ENCODE data around the gene EIF4G3.
"Not testable (repeated sequence)": the region's sequence is repeated elsewhere in the genome, so short reads cannot be mapped to it uniquely, and the experiment has no call there.

The EIF4G3 gene

DNA sequence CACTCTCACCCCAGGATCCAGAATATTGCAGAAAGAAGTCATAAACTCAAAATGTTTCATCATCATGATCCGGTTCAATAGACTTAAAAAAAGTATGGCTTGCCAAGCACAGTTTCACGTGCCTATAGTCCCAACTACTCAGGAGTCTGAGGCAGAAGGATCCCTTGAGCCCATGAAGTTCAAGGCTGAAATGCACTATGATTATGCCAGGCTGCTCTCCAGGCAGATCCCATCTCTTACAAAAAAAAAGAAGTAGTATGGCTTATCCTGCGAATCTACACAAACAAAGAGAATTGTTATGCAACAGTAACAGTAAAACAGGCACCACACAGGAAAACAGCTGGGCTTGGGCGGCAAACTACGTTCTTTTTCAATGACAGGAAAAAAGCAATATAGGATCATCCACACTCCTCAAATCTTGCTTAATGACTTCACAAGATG is 76.2 kb downstream of the EIF4G3 start:
- no peak for DNase-seq (ENCODE audit: low read depth)

GRCh38 chr1:21099869-21100131 is 76.9 kb downstream of the EIF4G3 start:
- DNase-seq (ENCODE audit: low read depth): no peak

DNA sequence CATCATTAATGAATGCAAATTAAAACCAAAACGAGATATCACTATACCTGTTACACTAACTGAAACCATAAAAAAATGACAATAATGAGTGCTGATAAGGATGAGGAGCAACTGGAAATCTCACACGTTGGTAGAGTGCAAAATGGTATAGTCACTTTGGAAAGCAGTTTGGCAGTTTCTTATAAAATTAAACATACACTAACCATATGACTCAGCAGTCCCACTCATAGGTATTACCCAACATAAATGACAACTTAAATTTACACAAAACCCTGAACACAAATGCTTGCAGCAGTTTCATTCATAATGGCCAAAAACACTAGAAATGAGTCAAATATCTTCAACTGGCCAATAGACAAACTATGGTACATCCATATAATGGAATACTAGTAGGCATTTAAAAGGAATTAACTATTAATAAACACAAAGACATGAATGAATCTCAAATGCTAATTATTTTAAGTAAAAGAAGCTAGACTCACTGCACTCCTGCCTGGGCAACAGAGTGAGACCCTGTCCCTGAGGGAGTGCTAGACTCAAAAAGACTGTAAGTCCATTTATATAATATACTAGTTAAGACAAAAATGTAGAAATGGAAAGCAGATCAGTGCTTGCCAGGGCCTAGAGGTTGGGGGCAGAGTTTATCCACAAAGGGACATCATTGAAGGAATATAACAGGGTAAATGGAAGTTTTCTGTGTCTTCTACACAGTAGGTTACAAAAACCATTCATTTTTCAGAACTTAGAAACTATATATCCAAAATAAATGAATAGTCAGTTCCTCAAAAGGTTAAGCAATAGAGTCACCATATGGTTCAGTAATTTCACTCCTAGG is 77.4 kb downstream of the EIF4G3 start:
- DNase-seq (ENCODE audit: low read depth): no peak

DNA sequence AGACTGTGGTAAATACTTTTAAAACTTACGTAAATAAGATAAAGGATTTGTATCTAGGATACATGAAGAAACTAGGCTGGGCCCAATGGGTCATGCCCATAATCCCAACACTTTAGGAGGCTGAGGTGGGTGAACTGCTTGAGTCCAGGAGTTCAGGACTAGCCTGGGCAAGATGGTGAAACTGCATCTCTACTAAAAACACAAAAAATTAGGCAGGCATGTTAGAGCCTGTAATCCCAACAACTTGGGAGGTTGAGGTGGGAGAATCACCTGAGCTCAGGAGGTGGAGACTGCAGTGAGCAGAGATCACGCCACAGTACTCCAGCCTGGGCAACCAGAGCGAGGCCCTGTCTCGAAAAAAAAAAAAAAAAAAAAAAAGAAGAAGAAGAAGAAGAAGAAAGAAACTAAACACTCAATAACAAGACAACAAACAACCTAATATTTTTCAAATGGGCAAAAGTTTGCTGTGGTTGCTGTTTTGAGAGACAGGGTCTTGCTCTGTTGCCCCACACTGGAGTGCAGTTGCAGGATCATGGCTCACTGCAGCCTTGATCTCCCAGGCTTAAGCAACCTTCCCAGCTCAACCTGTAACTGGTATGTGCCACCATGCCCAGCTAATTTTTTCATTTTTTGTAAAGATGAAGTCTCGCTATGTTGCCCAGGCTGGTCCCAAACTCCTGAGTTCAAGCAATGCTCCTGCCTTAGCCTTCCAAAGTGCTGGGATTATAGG is 78.3 kb downstream of the EIF4G3 start:
- no peak for DNase-seq (ENCODE audit: low read depth)

DNA sequence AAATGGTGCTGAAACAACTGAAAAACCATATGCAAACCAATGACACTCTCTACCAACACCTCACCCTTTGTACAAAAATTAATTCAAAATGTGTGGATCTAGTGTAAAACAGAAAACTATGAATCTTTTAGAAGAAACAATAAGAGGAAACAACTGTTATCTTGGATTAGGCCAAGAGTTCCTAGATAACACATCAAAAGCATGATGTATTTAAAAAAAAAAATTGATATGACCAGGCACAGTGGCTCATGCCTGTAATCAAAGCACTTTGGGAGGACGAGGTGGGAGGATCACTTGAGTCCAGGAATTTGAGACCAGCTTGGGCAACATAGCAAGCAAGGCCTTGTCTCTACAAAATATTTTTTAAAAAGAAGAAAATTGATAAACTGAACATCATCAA is 79.0 kb downstream of the EIF4G3 start:
- DNase-seq (ENCODE audit: low read depth): no peak

DNA sequence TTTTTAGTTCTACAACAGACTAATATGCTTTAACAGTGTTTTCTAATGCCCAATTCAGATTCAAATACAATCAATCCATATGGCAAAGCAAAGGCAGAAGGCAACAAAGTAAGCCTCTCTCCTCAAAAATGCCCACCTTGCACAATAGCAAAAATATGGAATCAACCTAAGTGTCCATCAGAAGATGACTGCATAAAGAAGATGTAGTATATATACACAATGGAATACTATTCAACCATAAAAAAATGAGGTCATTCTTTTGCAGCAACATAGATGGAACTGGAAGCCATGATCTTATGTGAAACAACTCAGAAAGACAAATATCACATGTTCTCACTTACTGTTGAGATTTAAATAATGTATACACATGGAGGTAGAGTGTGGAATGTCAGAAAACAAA is 80.7 kb downstream of the EIF4G3 start:
- DNase-seq (ENCODE audit: low read depth): no peak

DNA sequence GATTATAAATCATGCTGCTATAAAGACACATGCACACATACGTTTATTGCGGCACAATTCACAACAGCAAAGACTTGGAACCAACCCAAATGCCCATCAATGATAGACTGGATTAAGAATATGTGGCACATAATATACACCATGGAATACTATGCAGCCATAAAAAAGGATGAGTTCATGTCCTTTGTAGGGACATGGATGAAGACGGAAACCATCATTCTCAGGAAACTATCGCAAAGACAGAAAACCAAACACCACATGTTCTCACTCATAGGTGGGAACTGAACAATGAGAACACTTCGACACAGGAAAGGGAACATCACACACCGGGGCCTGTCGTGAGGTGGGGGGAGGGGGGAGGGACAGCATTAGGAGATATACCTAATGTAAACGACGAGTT is 82.4 kb downstream of the EIF4G3 start:
- DNase-seq (ENCODE audit: low read depth): not testable (repeated sequence)

DNA sequence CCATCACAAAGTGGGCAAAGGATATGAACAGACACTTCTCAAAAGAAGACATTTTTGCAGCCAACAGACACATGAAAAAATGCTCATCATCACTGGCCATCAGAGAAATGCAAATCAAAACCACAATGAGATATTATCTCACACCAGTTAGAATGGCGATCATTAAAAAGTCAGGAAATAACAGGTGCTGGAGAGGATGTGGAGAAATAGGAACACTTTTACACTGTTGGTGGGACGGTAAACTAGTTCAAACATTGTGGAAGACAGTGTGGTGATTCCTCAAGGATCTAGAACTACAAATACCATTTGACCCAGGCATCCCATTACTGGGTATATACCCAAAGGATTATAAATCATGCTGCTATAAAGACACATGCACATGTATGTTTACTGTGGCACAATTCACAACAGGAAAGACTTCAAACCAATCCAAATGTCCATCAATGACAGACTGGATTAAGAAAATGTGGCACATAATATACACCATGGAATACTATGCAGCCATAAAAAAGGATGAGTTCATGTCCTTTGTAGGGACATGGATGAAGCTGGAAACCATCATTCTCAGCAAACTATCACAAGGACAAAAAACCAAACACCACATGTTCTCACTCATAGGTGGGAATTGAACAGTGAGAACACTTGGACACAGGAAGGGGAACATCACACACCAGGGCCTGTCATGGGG is 83.3 kb downstream of the EIF4G3 start:
- not testable (repeated sequence) for DNase-seq (ENCODE audit: low read depth)

- not testable (repeated sequence) for DNase-seq (ENCODE audit: low read depth)
These were observed 84.2 kb downstream of the EIF4G3 start for GRCh38 chr1:21092545-21092944.

DNA sequence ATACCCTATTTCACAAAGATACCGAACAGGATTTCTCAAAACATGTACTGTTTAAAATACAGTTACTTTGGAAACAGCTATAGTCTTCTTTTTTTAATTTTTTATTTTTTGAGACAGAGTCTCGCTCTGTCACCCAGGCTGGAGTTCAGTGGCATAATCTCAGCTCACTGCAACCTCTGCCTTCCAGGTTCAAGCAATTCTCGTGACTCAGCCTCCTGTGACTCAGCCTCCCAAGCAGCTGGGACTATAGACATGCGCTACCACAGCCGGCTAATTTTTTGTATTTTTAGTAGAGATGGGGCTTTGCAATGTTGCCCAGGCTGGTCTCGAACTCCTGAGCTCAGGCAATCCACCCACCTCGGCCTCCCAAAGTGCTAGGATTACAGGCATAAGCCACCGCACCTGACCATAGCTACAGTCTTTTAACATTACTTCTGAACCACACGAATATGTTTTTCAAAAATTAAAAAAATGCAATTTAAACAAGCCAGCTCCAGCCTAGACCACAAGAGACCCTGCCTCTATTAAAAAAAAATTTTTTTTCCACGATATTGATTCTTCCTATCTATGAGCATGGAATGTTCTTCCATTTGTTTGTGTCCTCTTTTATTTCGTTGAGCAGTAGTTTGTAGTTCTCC is 85.5 kb downstream of the EIF4G3 start:
- not testable (repeated sequence) for DNase-seq (ENCODE audit: low read depth)

GRCh38 chr1:21090463-21090862 is 86.2 kb downstream of the EIF4G3 start:
- DNase-seq (ENCODE audit: low read depth): no peak

GRCh38 chr1:21089731-21090130 is 87.0 kb downstream of the EIF4G3 start:
- no peak for DNase-seq (ENCODE audit: low read depth)

DNA sequence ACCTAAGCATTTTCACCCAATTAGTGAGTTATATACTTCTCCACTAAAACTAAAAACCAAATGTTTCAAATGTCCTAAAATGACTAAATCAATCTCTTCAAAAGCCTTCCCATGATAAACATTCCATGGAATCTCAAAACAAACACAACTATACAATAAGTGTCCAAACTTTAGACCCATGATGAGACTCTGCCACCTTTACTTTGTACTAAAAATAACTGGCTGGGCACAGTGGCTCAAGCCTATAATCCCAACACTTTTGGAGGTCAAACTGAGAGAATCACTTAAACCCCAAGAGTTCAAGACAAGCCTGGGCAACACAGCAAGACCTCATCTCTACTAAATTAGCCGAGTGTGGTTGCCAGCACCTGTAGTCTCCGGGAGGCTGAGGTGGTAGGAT is 87.4 kb downstream of the EIF4G3 start:
- no peak for DNase-seq (ENCODE audit: low read depth)

DNA sequence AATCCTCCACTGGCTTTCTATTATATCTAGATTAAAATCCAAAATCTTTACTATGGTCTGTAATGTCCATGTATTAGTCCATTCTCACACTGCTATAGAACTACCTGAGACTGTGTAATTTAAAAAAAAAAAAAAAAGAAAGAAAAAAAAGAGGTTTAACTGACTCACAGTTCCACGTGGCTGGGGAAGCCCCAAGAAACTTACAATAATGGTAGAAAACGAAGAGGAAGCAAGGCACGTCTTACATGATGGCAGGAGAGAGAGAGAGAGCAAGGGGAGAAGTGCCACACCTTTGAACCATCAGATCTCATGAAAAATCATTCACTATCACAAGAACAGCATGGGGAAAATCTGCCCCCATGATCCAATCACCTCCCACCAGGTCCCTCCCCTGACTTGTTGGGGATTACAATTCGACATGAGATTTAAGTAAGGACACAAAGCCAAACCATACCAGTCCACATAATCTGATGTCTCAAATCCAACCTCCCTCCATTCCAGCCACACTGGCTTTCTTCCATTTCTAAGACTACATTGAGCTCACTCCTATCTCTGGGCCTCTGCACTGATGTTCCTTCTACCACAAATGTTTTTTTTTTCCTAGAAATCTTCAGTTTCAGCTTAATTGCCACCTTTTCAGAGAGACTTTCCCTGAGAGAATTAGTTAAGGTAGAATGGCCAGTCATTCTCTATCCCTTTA is 92.4 kb downstream of the EIF4G3 start:
- DNase-seq (ENCODE audit: low read depth): no peak

DNA sequence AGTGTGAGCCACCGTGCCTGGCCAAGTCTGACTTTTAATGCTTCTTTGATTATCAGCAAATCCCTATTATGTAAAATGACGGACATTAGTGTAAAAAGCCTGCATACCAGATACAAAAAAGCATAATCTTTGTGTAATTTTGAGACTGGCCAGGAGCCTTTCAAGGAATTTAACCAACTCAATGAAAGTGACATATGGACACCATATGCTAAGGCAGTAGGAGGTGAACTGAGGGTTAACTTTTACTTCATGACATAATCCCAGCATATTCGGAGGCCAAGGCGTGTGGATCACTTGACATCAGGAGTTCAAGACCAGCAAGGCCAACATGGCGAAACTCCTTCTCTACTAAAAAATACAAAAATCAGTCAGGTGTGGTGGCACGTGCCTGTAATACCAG is 94.6 kb downstream of the EIF4G3 start:
- no peak for DNase-seq (ENCODE audit: low read depth)

DNA sequence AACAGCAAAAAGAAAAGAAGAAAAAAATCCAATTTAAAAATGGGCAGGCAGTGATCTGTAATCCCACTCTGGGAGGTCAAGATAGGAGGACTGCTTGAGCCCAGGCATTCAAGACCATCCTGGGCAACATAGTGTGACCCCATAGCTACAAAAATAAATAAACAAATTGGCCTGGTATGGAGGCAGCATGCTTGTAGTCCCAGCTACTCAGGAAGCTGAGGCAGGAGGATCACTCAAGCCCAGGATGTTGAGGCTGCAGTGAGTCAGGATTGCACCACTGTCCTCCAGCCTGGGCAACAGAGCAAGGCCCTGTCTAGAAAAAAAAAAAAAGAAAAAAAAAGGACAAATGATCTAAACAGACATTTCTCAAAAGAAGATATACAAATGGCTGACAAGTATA is 99.6 kb downstream of the EIF4G3 start:
- no peak for DNase-seq (ENCODE audit: low read depth)

GRCh38 chr1:21072721-21073120 is 104.0 kb downstream of the EIF4G3 start:
- DNase-seq (ENCODE audit: low read depth): no peak

DNA sequence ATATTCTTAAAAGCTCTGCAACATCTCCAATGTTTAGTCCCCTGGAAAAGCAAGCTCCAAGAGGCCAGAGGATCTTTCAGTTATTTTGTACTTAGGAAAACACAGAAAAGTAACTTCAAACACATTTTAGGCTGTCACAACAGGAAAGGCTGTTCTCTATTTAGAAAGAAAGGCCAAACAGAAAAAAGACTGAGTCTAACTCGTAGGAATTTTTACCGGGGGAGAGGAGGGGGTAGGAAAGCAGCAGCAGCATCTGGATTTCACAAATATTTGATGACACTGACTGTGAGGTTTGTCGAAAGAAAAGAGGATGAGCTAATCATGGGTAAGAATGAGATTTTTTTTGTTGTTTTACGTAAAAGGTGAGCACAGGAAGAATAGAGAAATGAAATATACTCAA is 107.1 kb downstream of the EIF4G3 start:
- DNase-seq (ENCODE audit: low read depth): no peak

- DNase-seq (ENCODE audit: low read depth): no peak
These were observed 107.8 kb downstream of the EIF4G3 start for GRCh38 chr1:21068937-21069336.

- DNase-seq (ENCODE audit: low read depth): no peak
These were observed 109.0 kb downstream of the EIF4G3 start for GRCh38 chr1:21067551-21068227.

DNA sequence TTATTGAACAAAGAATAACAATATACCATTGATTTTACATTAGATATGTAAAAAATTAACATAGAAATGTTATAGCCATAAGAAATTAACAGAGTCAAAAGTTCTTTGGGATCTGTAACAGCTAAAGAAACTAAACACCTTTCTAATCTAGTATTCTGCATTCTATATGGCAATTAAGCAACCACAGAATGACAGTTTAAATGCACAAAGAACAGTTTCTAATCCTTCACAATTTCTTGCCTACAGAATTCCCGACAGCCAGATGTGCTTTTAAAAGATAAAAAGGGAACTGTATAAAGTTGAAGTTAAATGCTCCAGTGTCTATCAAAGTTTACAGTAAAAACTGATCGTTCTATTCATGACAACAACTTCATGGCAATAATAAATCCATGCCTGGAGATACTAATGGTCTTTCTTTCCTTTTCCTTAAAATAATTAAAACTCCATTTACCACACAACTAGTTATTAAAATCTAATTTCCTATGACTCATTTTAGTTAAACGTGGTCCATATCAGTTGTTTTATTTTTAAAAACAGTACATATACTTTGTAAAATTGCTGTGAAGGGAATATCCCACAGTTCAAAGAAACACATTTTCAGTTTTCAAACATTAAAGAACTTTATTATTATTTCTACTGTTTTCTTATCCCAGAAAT is 110.2 kb downstream of the EIF4G3 start:
- DNase-seq (ENCODE audit: low read depth): no peak

Measured in stimulated activated CD8-positive, alpha-beta memory T cell treated with anti-CD3 and anti-CD28 coated beads, Interleukin-7, amount 100 ng/mL, for 24 hours (primary cell).